OCI-LY7 (cell line): ENCODE measurements around the gene MIA. TPM values are rescaled to one million over a fixed set of nuclear protein-coding genes. Genes with fewer than 3 reads are reported as not detected.

ENCODE experiments used
- BruUV-seq: library from RNA; stranded (reverse); fragments of 400-500 nt; replicated peaks from 2 replicates; lab custom pipeline; 2021; lab: Mats Ljungman, UMichigan
- CTCF ChIA-PET: fragments of 300-600 bp; sonication (Branson Sonifier 250); formaldehyde crosslinking; loops from one replicate; lab custom pipeline; 2022; ENCODE audit warnings: antibody characterized with exemption; ENCODE audit not compliant: unreplicated experiment; lab: Charles Lee
- POLR2A ChIA-PET: fragments of 300-600 bp; sonication (Branson Sonifier 250); formaldehyde crosslinking; loops from one replicate; lab custom pipeline; 2022; ENCODE audit warnings: antibody characterized with exemption; lab: Charles Lee
- DNase-seq: peaks from one replicate; pipeline ENCODE4 v3.0.0-alpha.2; 2015; ENCODE audit warnings: low spot score
- H2AFZ ChIP-seq: fragments of 200-600 bp; sonication (generic), shearing (Covaris generic); 2 replicates; pipeline ENCODE4 v1.6.1; 2014; ENCODE audit warnings: mild to moderate bottlenecking, antibody characterized with exemption, low read length, moderate library complexity
- H3K27ac ChIP-seq: fragments of 200-600 bp; sonication (generic); 2 replicates; pipeline ENCODE4 v1.5.1; 2014; ENCODE audit warnings: mixed run types, low read depth, mild to moderate bottlenecking, moderate library complexity, low read length, inconsistent platforms; ENCODE audit not compliant: poor library complexity, severe bottlenecking
- H3K36me3 ChIP-seq: fragments of 200-600 bp; sonication (generic); 2 replicates; pipeline ENCODE4 v1.6.1; 2014; ENCODE audit warnings: mild to moderate bottlenecking, antibody characterized with exemption, low read length, moderate library complexity, mixed read lengths; ENCODE audit not compliant: insufficient read depth
- H3K4me1 ChIP-seq: fragments of 200-600 bp; sonication (generic); 2 replicates; pipeline ENCODE4 v1.5.1; 2014; ENCODE audit warnings: mild to moderate bottlenecking, low read length; ENCODE audit not compliant: insufficient read depth, poor library complexity, severe bottlenecking
- H3K4me2 ChIP-seq: fragments of 200-600 bp; sonication (generic); 2 replicates; pipeline ENCODE4 v1.6.1; 2014; ENCODE audit warnings: mild to moderate bottlenecking, low read length
- H3K4me3 ChIP-seq: fragments of 200-600 bp; sonication (generic); 2 replicates; pipeline ENCODE4 v1.5.1; 2014; ENCODE audit warnings: mild to moderate bottlenecking, low read depth, low read length; ENCODE audit not compliant: poor library complexity, severe bottlenecking
- H3K79me2 ChIP-seq: fragments of 200-600 bp; sonication (generic); 2 replicates; pipeline ENCODE4 v1.6.1; 2016; ENCODE audit warnings: low read depth, mild to moderate bottlenecking, low read length, moderate library complexity, mixed read lengths; ENCODE audit not compliant: insufficient read depth
- H3K9me2 ChIP-seq: fragments of 200-600 bp; sonication (generic); 2 replicates; pipeline ENCODE4 v1.6.1; 2016; ENCODE audit warnings: mild to moderate bottlenecking, low read length, mixed read lengths; ENCODE audit not compliant: insufficient read depth
- H3K9me3 ChIP-seq: fragments of 200-600 bp; sonication (generic); 2 replicates; pipeline ENCODE4 v1.6.1; 2014; ENCODE audit warnings: mild to moderate bottlenecking, mixed run types, low read length, mixed read lengths
- H4K20me1 ChIP-seq: fragments of 200-600 bp; sonication (generic); 2 replicates; pipeline ENCODE4 v1.6.1; 2014; ENCODE audit warnings: mild to moderate bottlenecking, antibody characterized with exemption, low read length, moderate library complexity, mixed read lengths; ENCODE audit not compliant: insufficient read depth
- EZH2phosphoT487 ChIP-seq: fragments of 200-600 bp; sonication (generic); IDR thresholded peaks from 2 replicates; pipeline ENCODE4 v1.6.1; 2018; ENCODE audit warnings: low read depth, borderline replicate concordance, mild to moderate bottlenecking, mixed run types, antibody characterized with exemption, low read length, moderate library complexity, mixed read lengths
- intact Hi-C: fragments of 100-400 bp; cut with micrococcal nuclease; formaldehyde crosslinking; loops from one replicate; pipeline ENCODE4 v1.10.0; 2022; ENCODE audit not compliant: unreplicated experiment
- total RNA-seq, 2 experiments: library from RNA; depleted of rRNA in 1 of 2; stranded (reverse); fragments of >200 nt in 1 of 2; shearing (Covaris generic) in 1 of 2; gene quantifications; 2 replicates each; pipeline ENCODE4 v1.2.3, GENCODE V29; 2014 to 2022
- TF ChIP-seq, protein P1 (sequence below): fragments of 200-600 bp; sonication (generic); conservative IDR thresholded peaks from 2 replicates; pipeline ENCODE4 v1.5.1; 2014; ENCODE audit warnings: mild to moderate bottlenecking, antibody characterized with exemption, low read length, moderate library complexity, mixed read lengths

MIA gene
- total RNA-seq, 2 experiments from 2014 or later: not detected

- ChIA-PET CTCF (no interaction called here), POLR2A (interaction anchor here (0.5 to 3.5 kb wide), 6 partner anchors 12 to 170 kb away, joined by 4 to 29 read pairs (median 10); partner anchors contain the start of genes ACTMAP, EGLN2 and SNRPA)
- TF ChIP-seq, protein P1, sequence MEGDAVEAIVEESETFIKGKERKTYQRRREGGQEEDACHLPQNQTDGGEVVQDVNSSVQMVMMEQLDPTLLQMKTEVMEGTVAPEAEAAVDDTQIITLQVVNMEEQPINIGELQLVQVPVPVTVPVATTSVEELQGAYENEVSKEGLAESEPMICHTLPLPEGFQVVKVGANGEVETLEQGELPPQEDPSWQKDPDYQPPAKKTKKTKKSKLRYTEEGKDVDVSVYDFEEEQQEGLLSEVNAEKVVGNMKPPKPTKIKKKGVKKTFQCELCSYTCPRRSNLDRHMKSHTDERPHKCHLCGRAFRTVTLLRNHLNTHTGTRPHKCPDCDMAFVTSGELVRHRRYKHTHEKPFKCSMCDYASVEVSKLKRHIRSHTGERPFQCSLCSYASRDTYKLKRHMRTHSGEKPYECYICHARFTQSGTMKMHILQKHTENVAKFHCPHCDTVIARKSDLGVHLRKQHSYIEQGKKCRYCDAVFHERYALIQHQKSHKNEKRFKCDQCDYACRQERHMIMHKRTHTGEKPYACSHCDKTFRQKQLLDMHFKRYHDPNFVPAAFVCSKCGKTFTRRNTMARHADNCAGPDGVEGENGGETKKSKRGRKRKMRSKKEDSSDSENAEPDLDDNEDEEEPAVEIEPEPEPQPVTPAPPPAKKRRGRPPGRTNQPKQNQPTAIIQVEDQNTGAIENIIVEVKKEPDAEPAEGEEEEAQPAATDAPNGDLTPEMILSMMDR: no peak
- TF ChIP-seq EZH2phosphoT487: no peak
- Histone ChIP-seq H3K36me3 (peaks cover 7% of the 10 kb centered on the region; the same call in 1 of the 2 replicates), H2AFZ (peak overlapping the region; percentile 0; the same call in 1 of the 2 replicates), H4K20me1 (no peaks in the 10 kb centered on the region), H3K79me2 (peaks cover 6% of the 10 kb centered on the region; the same call in 1 of the 2 replicates), H3K9me3 (0 out of 2 replicates have a peak, but pooled peaks cover 8% of the 10 kb centered on the region), H3K9me2 (no peaks in the 10 kb centered on the region), H3K4me1 (peaks cover 37% of the 10 kb centered on the region), H3K4me3 (peak overlapping the region; percentile 68), H3K27ac (peak overlapping the region; percentile 95), H3K4me2 (peak overlapping the region; percentile 86)
- BruUV-seq: no TSS peak
- no peak for DNase-seq
- intact Hi-C loops: loop anchor here (10.0 kb wide), 1 partner anchor 172 kb away; the partner anchor contains the start of gene LTBP4
Measured at GRCh38 chr19:40776364-40776763, 1.0 kb downstream of the MIA start.

DNA sequence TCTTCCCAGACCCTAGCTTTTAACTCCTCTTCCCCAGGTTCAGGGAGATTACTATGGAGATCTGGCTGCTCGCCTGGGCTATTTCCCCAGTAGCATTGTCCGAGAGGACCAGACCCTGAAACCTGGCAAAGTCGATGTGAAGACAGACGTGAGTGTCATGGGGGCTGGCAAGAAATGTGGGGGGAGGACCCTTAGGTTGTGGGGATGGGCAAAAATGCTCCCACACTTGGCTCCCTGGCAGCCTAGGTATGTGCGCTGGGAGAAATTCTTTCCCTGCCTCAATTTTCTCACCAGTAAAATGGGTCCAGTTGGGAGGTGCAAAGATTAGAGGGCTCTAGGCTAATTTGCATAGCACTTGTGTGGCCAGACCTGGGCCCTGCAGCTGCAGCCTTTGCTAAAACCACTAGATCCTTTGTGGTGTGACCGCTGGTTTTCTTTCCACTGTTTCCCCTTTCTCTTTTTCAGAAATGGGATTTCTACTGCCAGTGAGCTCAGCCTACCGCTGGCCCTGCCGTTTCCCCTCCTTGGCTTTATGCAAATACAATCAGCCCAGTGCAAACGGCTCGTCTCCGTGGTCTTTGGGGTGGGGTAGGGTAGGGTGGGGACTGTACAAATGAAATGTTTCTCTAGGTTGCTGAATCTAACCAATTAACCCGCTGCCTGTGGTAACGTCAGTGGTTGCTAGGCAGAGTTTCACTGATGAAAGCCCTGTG is 1.8 kb downstream of the MIA start:
- CTCF ChIA-PET: interaction anchor here (0.6 to 1.2 kb wide), 5 partner anchors 9 to 1101 kb away, joined by 3 to 12 read pairs (median 6); no protein-coding TSS in a partner anchor
- TSS peak; percentile 95 for BruUV-seq
- no peaks in the 10 kb centered on the region for H3K9me2 ChIP-seq
- H3K4me1 ChIP-seq: peaks cover 37% of the 10 kb centered on the region
- peaks cover 6% of the 10 kb centered on the region; the same call in 1 of the 2 replicates for H3K79me2 ChIP-seq
- intact Hi-C loops: loop anchor here (1.0 to 10.0 kb wide), 4 partner anchors 22 to 172 kb away; partner anchors contain the start of genes ACTMAP, COQ8B, EGLN2 and LTBP4
- peak overlapping the region; percentile 86 for H3K4me2 ChIP-seq
- H2AFZ ChIP-seq: peak overlapping the region; percentile 0; the same call in 1 of the 2 replicates
- peak overlapping the region; percentile 68 for H3K4me3 ChIP-seq
- H4K20me1 ChIP-seq: no peaks in the 10 kb centered on the region
- peak; percentile 98 for DNase-seq
- POLR2A ChIA-PET: interaction anchor here (0.6 to 3.5 kb wide), 14 partner anchors 10 to 1848 kb away, joined by 3 to 31 read pairs (median 4); partner anchors contain the start of genes ACTMAP, EGLN2 and SNRPA
- peak overlapping the region; percentile 95 for H3K27ac ChIP-seq
- TF ChIP-seq EZH2phosphoT487: no peak
- TF ChIP-seq, protein P1: no peak
- 0 out of 2 replicates have a peak, but pooled peaks cover under 1% of the 10 kb centered on the region for H3K9me3 ChIP-seq
- peaks cover 3% of the 10 kb centered on the region for H3K36me3 ChIP-seq
